ENCODE results near the gene THAP3.

DNA sequence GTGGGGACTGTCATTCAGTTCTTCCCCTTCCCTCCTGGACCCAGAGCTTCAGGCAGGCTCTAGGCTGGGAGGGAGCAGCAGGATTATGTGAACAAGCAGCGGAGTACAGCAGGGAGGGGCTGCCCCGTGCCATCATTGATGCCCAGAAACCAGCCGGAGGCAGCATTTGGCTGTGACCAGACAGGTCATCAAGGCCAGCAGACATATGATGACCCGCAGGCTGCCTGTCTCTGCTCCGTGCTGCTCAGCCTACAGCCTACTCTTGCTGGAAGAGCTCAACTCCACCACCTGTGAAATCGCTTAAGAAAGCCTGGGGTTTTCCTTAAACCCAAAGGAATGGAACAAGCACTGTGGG is 26.9 kb upstream of the THAP3 start:
- TF ChIP-seq CTCF (IDR thresholded peaks at IDR 0.05): no peak
- no peak for TF ChIP-seq EZH2 (IDR thresholded peaks at IDR 0.05; ENCODE audit: borderline replicate concordance, insufficient read depth, low read depth, low read length, poor library complexity, severe bottlenecking)
